Pulmonary artery endothelial cell (primary cell): Measurements from ENCODE around the gene GRK6. TPM values are rescaled to one million over a fixed set of nuclear protein-coding genes. Genes with fewer than 3 reads are reported as not detected.

Source experiments
- DNase-seq: peaks from one replicate; pipeline ENCODE4 v3.0.0-alpha.2; 2011; ENCODE audit warnings: low read depth, low spot score
- total RNA-seq: library from RNA; depleted of rRNA; stranded (reverse); fragments of >200 nt; gene quantifications from 2 replicates; pipeline ENCODE4 v1.2.3, GENCODE V29; 2014

The GRK6 gene
- total RNA-seq, 1 donor from 2014 or later: 28.3 TPM

DNA sequence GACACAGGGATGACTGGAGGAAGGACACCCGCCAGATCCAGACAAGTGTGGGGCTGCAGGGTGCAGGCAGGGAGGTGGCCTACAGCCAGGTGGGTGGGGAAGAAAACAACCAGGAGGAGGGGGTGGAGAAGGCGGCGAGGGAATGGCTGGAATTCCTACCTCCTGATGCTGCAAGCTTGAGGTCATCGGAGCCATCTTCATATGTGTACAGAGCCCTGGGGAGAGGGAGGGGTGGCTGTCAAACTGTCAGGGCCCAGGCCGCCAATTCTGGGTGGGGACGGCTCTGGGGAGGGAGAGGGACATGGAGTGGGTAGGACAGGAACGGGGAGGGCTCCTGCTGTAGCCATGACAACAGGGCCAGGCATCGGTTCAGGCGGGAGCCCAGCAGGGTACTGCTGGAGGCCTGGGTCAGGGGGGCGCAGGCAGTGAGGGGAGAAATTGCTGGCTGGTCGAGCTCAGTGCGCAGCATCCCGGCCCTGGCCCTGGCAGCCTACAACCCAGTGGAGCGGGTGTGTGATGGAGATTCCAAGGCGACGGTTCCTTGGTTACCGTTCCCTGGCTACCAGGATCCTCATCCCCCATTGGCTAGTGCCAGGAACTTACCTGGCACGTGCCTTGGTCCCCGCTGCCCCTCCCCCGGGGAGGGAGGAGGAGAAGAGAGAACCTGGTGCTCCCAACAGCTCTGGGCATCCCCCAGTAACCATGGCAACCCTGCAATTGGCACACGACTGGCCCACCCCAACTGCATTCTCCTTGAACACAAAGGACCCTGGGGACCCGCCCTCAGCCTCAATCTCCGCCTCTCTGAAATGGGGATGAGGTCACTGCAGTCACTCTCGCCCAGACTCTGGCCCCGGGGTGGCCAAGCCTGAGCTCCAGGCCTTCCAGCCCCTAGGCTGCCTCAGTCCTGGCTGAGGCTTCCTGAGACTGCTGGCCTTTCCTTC, 42.5 kb downstream of the GRK6 start:
- no peak for DNase-seq

DNA sequence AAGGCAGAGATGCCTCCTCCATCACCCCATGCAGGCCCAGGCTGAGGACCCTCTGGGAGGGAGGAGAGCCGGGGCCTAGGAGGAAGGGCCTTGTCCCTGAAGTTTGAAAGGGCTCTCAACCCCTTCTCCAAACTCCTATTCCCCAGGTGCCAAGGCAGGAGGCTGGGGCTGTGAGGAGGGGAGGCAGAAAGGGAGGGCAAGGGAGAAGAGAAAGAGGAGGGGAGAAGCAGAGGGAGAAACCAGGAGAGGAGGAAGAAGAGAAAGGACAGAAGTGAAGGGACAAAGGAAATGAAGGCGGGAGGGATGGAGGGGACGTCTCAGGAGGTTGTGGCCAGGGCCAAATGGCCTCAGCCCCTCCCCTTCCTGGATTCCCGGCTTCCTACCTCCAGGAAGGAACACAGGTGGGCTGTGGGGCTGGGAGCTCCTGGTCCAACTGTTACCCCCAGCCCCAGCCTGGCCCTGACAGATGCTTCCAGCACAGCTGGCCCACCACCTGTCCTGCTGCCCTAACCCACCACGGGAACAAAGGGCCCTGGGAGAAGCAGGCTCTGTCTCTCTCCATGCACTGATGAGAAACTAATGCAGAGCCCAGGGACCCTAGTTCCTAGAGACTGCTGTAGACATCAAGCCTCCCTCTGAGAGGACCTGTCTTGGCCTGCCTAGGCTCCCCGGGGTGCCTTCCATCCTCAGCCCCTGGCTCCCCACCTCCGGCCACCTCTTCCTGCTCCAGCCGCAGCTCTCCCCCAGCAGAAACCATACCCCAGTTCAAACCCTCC, 43.5 kb downstream of the GRK6 start:
- DNase-seq: no peak

DNA sequence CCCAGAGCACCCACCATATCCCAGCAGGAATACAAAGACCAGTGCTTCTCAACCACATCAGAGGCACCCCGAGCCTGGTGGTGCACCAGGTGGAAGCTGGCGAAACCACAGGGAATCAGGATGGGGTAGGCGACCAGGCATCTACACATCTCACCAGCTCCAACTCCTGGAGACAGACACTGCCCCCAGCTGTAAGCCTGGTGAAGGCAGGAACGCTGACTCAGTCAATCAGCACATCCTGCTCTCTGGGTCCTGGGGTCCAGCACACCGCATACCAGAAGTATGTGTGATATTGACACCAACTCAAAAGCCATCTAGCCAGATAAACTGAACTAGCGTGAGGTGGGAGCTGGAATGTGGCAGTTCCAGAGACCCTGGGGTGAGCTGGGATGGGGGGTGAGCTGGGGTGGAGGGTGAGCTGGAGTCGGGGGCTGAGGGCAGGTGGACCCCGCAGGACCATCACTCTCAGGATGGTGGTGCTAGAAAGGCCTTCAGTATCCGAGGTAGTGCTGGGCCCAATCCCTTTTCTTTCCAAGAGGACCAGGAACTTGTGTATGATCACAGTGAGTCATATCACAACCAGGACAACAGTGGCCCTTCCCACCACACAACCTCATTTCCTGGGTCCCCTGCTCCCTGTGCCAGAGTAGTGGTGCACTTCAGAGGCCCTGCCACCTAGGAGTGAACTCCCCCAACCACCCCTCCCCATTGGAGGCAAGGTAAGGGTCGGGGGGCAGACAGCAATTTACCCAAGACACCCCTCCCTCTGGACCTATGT, 44.5 kb downstream of the GRK6 start:
- no peak for DNase-seq

DNA sequence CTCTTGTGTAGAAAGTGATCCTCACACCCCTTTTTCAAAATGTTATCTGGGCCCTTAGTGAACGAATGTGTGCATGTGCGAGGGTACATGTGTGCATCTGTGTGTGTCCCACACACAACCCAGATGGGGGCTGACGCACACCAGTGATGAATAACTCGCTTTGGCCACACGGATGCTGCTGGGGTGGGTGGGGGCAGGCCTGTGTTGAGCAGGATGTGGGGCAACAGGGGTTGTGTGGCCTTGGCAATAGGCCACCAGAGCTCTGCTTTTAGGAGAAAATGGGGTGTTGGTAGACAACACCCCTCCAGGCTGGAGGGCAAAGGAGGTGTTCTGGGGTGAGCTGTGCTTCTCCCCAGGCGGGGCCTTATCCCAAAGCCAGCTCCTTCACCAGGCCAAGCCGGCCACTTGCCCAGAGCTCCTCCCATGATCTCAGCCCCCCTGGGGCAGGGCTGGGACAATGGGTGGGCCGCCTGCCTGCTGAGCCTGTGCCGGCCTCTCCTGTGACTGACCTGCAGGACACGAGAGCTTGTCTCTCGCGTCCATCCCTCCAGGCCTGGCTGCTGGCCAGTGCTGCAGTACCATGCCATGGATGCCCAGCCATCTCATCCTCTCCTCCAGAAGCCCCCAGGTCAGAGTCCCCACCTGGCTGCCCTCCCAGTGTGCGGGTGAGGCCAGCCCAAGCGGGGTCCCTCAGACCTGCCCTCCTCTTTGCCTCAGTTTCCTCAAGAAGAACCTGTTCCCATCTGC, 45.3 kb downstream of the GRK6 start:
- no peak for DNase-seq

DNA sequence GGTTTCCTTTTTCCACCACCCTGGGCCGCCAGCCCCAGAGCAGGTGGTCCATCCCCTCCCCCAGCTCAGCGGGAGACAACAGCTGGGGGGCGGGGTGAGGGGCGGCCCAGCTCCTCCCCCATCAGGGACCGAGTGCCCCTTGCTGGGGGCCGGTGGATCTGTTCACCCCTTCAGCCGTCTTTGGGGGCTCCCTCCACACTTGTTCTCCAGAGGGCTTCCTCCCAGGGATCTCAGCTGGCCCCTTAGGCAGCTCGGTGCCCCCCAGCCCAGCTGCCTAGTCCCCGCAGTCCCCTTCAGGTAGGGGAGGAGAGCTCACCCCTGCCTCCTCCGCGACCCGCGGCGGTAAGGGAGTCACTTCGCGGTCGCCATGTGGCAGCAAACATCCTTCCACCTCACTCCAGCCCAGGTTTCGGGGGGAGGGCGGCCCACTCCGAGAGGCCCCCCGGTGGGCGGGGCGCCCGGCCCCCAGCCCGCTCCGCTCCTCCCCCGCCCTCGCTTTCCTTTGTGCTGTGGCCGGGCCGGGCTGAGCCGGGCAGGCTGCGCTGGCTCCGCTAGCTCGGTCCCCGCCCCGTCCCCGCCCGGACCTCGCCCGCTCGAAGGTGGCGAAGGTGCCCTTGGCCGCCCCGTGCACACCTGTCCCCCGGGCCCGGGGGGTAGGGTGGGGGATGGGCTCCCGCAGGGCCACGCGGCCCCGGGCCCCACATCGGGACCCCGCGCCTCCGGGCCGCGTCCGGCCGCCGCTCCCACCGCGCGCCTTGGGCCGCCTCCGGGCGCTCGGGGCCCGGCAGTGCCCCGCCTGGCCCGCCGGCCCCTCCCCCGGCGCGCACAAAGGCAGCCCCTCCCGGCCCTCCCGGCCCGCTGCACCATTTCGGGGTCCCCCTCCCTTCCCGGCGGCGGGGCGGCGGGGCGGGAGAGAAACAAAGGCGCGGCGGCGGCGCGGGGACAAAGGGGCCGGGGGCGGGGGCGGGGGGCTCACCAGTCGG, 46.3 kb downstream of the GRK6 start:
- DNase-seq: no peak

DNA sequence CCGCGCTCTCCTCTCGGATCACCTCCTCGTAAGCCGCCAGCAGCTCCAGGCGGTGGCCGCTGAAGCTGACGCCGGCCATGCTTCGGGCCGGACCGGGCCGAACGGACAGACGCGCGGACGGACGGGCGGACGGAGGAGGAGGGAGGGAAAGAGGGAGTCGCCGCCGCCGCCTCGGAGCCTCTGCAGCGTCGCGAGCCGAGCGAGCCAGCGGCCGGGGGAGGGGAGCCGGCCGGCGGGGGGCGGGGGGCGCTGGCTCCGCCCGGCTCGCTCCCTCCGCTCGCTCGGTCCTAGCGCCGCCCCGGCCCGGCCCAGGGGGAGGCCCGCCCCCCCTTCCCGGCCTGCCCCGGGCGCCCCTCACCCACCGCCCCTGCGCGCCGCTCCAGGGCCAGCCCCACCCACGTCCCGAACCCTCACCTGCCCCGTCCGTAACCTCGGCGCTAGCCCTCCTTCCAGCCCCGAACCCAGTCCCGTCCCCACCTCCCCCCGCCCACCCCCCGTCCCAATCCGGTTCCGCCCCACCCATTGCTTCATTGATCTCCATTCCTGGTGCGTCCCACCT, 47.0 kb downstream of the GRK6 start, which contains the start of gene DBN1:
DBN1 (minus strand) TSS at position 192 of the 559 bp plus-strand sequence; CDS start at position 79, 113 bp downstream.
- DNase-seq: no peak

DNA sequence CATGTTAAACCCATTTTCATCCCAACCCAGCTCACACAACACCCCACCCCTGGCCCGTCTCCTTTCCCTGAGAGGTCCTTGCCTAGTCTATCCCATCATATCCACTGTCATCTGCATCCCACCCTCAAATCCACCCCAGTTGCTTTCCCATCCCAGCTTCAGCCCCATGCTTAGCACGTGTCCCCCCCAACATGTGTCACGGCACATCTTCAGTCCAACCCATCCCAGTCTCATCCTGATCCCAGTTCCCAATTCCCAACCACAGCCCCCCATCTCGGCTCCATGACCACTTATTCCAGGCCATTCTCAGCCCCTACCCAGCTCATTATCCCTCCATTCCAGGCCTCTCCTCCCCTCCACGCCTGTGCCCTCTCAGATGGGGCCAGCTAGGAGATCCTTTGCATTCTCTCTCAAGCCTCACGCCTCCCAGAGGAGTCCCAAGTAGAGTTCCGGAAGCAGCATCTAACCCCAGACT, 47.6 kb downstream of the GRK6 start:
- DNase-seq: no peak

DNA sequence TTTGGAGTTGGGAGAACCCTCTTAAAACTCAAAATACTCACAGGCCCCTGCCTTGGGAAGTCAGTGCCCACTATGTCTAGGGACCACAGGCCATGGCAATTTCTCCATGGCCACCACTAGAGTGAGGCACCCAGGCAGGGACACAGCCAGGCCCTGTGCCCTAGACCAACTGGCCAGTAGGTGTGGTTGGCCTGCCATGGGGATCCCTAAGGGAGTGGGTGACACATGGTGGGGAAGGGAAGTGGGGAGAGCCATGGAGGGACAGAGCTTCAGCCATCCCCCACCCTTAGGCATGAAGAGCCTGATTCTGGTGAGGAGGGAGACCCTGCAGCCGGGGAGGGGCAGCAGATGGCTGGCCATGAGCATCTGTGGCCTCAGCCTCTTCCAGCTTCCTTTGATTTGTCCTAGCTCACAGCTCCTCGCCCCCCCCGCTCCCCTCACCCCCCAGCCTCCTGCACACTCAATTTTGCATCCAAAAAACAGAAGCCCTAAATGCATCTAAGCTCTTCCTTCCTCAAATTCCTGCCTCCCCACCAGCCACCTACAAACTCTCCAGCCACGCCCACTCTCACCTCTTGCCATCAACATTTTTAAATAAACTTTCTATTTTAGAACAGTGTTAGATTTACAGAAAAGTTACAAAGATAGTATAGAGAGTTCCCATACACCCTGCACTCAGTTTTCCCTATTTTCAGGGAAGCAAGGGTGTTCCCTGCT, 48.5 kb downstream of the GRK6 start:
- DNase-seq: no peak

DNA sequence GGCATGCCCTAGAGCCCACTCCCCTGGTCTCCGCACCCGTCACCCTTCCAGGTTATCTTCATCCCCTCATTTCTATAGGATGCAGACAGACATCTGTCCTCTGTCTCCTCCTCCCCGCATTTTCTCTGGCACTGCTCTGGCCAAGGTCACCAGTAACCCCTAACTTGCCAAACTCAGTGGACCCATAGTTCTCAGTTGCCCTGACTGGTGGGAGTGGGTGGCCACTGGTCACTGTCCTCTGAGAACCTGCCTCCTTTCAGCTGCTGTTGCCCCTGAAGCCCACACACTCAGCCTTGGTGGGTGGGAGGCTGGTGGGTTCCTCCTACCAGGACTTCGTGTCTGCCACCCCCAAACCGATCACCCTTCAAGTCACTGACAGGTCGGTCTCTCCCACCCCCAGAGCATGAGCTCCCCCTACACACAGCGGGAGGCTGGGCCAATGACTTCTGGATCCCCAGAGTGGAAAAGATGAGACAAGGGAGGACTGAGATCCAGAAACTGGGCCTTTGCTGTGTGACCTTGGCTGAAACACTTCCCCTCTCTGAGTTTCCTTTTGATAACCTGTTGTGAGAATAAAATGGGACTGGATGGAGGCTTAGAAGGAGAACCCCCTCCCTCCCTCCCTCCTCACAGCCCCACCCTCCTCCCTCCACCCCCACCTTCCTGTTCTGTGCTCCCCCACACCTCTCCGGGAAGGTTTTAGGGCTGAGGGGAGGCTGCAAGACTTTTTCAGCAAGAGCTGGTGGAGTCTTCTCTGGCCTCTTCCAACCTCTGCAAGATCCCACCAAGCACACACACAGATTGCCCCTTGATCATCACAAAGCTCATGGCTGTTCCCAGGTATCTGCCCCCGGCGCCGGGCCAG, 49.3 kb downstream of the GRK6 start:
- no peak for DNase-seq

DNA sequence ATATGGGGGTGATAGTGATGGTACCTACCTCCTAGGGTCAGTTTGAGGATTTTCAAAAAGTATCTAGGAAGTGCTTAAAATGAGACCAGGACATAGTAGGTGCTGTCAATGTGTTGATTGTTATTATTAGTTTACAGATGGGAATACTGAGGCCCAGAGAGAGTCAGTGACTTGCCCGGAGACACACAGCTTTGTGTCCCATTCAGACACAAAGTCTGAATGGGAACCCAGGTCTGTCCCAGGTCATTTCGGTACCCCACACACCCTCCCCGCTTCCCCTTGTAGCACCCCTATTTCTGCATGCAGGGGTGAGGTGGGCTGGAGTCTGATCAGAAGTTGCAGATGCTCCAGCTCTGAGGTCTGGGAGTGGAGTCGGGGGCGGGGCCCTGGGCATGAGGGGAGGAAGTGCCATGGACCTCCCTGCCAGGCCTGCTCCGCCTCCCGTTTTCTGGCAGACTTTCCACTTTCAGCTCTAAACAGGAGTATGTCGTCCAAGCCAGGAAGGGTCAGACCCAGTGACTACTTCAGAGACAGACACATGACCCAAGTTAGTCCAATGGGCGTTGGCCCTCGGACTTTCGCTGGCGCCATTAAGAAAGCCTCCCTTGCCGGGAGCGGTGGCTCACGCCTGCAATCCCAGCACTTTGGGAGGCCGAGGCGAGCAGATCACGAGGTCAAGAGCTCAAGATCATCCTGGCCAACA, 50.2 kb downstream of the GRK6 start:
- peak; percentile 87 for DNase-seq

DNA sequence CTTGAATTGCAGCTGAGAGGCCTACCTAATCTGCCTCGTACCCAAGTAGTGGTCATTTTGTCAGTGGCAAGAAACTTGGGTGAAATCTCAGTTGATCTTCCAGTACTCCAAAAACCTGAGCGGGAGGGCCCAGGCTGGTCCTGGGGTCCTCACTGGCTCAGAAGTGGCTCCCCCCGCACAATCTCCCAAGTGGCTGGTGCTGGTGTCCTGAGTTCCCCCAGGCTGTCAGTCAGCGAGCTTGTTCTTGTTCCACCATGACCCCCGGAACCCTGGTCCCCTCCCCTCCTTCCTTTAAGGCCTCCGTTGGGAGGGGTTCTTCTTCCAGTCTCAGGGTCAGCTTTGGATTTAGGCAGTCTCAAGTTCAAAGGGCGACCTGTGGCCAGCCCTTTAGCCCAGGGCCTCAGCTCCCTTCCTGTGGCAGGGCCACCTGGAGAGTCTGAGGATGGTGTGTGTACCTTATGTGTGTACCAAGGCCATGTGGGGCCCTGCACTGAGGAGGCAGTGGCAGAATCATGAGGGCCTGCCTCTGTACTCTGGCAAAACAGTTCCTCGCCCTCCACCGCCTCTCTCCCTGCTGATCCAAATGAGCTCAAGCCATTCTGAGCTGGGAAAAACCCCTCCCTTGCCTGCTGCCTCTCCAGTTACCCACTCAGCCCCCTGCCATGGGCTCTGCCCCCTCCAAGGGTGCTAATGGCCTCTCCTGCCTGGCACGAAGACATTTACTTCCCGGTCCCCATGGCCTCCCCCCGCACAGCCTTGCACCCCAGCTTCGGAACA, 51.4 kb downstream of the GRK6 start:
- no peak for DNase-seq

DNA sequence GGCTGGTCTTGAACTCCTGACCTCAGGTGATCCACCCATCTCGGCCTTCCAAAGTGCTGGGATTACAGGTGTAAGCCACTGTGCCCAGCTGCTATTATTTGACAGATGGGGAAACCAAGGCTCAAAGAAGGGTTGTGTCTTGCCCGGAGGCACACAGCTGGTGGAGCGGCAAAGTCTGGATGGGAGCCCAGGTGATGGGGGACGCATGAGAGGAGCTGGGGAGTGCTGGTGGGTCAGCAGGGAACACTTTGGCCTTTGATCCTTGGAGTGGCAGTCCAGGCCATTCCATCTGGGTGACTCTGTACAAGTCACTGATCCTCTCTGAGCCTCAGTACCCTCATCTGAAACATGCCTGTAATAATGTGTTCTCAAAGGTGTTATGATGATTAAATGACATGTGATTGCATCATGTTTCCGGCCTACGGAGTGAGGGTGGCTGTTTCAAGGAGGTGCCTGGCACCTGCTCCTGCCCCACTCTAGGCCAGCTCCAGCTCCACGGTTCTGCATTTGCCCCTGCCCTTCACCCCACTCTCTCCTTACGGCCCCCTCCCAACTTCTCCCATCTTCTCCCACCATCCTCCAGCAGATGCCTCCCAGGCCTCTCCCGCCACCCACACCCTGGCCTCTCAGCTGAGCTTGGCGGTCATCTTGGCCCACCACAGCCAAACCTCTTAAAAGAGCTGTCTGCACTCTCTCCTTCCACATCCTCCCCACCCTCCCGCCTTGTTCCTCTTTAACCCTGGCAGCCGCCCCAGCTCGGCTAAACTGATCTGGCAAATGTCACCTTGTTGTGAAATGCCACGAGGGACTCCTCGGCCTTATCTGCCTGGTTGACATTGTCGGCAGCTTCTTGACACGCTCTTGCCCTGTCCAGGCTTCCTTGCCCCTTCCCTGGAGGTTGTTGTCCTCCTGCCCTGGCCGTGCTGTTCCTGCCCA, 52.5 kb downstream of the GRK6 start:
- no peak for DNase-seq

DNA sequence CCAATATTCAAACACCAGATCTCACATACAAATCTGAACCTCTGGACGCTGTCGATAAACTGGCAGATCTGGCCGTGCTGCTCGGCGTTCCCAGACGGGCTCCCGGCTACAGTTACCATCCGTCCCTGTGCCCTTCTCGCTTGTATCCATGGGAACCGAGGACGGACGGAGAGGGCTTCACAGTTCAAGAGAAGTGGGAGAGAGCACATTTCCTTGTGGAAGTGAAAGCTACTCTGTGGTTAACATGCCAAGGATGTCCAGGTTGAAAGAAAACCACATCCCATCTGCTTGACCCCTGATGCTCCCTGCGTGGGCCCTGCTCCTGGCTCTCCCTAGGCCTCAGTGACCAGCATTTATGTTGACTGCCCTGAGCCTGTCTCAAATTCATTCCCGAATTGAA, 53.3 kb downstream of the GRK6 start:
- no peak for DNase-seq

DNA sequence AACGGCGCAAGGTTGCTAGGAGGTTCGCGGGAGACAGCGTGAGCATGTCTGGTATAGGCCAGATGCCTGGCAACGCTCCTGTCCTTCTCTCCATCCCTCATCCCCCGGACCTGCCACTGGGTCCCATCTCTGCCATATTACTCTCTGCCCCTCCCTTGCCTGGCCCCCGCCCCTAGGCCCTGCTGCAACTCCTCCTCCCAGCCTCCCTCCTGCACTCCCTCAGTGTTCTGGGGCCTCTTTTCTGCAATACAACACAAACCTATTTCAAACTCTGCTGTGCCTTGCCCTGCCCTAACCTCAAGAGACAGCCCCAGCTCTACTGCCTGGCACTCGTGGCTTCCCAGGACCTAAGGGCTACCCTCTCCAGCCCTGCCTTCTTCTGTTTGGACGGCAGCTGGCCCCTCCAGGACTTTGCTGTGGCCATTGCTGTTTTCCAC, 55.9 kb downstream of the GRK6 start:
- no peak for DNase-seq

DNA sequence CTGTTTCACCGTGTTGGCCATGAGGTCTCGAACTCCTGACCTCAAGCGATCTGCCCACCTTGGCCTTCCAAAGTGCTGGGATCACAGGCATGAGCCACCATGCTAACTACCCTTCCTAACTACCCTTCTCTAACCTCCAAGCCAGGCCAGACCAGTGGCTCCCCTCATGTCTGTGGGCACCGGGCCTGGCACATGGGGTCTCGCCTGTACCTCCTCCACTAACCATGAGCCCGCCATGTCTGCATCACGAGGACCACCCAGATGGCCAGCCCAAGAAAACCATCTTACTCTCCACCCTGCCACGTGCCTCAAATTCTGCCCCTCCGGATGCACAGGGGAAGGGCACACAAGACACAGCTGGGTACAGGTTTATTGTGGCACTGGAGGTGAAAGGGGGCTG, 56.6 kb downstream of the GRK6 start:
- no peak for DNase-seq
